ENCODE data around the gene SSNA1.

Gene SSNA1

GRCh38 chr9:137227853-137228505, 39.5 kb downstream of the SSNA1 start:
- DNase-seq (ENCODE audit: low spot score in 2 of 2) (no peak), ATAC-seq (ENCODE audit: low read depth) (no peak)
- peaks cover 6% of the 10 kb centered on the region for H3K27me3 Mint-ChIP-seq
- no peak overlapping the region for H3K4me3 Mint-ChIP-seq
- peaks cover 2% of the 10 kb centered on the region for H3K36me3 Mint-ChIP-seq
- no peaks in the 10 kb centered on the region for H3K9me3 Mint-ChIP-seq
- peaks cover 6% of the 10 kb centered on the region for H3K4me1 Mint-ChIP-seq
- peak overlapping the region; percentile 1 for H3K27ac Mint-ChIP-seq

- DNase-seq (ENCODE audit: low spot score in 2 of 2) (no peak), ATAC-seq (ENCODE audit: low read depth) (no peak)
- H3K27ac Mint-ChIP-seq, result no peak overlapping the region
- H3K4me1 Mint-ChIP-seq, result peaks cover 3% of the 10 kb centered on the region
- no peak overlapping the region for H3K4me3 Mint-ChIP-seq
- H3K9me3 Mint-ChIP-seq, result no peaks in the 10 kb centered on the region
- H3K36me3 Mint-ChIP-seq, result peaks cover 2% of the 10 kb centered on the region
- peaks cover 6% of the 10 kb centered on the region for H3K27me3 Mint-ChIP-seq
Observed at GRCh38 chr9:137228506-137228967, 40.1 kb downstream of the SSNA1 start.

- no peak overlapping the region for H3K4me3 Mint-ChIP-seq
- H3K27ac Mint-ChIP-seq, result no peak overlapping the region
- no peaks in the 10 kb centered on the region for H3K9me3 Mint-ChIP-seq
- peaks cover 3% of the 10 kb centered on the region for H3K4me1 Mint-ChIP-seq
- DNase-seq (ENCODE audit: low spot score in 2 of 2), result no peak
- H3K27me3 Mint-ChIP-seq, result peaks cover 6% of the 10 kb centered on the region
- H3K36me3 Mint-ChIP-seq, result peaks cover 2% of the 10 kb centered on the region
- ATAC-seq (ENCODE audit: low read depth), result no peak
Observed at GRCh38 chr9:137228968-137229896, 40.8 kb downstream of the SSNA1 start.

DNA sequence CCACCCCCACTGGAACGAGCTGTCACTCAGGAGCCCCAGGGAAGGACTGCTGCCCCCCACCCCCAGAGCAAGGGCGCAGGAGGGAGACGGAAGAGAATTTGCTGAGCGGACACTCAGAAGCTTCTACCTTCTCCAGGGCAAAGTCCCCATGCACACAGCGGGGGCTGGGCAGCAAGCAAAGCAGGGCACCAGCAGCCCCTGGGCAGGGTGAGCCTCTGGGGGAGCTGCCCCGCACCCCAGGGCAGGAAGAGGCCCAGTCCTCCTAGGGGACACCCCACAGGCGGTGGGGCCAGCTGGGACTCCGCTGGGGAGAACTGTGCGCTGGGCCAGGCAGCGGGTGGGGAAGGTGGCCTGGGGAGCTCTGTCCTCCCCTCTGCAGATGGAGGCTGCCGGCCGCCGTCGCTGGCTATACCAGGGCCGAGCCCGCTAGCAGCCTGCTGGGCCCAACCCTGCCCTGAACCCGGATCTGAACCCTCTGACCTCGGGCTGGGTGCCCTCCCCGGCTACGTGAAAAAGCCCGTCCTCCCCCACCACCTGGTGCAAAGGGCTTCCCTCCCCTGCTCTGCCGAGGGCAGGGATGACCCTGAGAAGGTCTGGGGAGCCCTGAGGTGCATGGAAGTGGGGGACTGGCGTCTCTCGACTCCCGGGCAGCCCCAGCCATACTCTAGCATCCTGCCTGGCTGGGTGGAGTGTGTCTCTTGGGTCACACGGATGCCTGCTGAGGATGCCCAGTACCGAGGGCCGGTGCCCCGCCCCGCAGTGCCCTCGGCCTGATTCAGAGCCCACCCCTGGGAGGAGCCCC, 41.6 kb downstream of the SSNA1 start:
- Mint-ChIP-seq H3K27ac (no peak overlapping the region), H3K36me3 (peaks cover 2% of the 10 kb centered on the region), H3K4me1 (peaks cover 8% of the 10 kb centered on the region), H3K9me3 (no peaks in the 10 kb centered on the region), H3K4me3 (no peak overlapping the region), H3K27me3 (peaks cover 12% of the 10 kb centered on the region)
- no peak for DNase-seq (ENCODE audit: low spot score in 2 of 2)
- ATAC-seq (ENCODE audit: low read depth), result no peak

- H3K4me1 Mint-ChIP-seq, result peaks cover 13% of the 10 kb centered on the region
- DNase-seq (ENCODE audit: low spot score in 2 of 2), result no peak
- peaks cover 12% of the 10 kb centered on the region for H3K27me3 Mint-ChIP-seq
- H3K9me3 Mint-ChIP-seq, result no peaks in the 10 kb centered on the region
- peaks cover 2% of the 10 kb centered on the region for H3K36me3 Mint-ChIP-seq
- no peak within 1 kb of the TSS for H3K27ac Mint-ChIP-seq
- H3K4me3 Mint-ChIP-seq, result no peak within 1 kb of the TSS
- ATAC-seq (ENCODE audit: low read depth), result no peak
Observed at GRCh38 chr9:137230705-137231371, 42.4 kb downstream of the SSNA1 start, which contains the start of gene SLC34A3. TSS of gene SLC34A3 (plus strand) at chr9:137230901. CDS start at chr9:137231703, 802 bp downstream.

- H3K4me1 Mint-ChIP-seq, result peaks cover 13% of the 10 kb centered on the region
- H3K27ac Mint-ChIP-seq, result no peak overlapping the region
- no peak overlapping the region for H3K4me3 Mint-ChIP-seq
- ATAC-seq (ENCODE audit: low read depth), result no peak
- H3K9me3 Mint-ChIP-seq, result no peaks in the 10 kb centered on the region
- peaks cover 2% of the 10 kb centered on the region for H3K36me3 Mint-ChIP-seq
- no peak for DNase-seq (ENCODE audit: low spot score in 2 of 2)
- H3K27me3 Mint-ChIP-seq, result peaks cover 12% of the 10 kb centered on the region
Observed at GRCh38 chr9:137231372-137232039, 43.0 kb downstream of the SSNA1 start.

DNA sequence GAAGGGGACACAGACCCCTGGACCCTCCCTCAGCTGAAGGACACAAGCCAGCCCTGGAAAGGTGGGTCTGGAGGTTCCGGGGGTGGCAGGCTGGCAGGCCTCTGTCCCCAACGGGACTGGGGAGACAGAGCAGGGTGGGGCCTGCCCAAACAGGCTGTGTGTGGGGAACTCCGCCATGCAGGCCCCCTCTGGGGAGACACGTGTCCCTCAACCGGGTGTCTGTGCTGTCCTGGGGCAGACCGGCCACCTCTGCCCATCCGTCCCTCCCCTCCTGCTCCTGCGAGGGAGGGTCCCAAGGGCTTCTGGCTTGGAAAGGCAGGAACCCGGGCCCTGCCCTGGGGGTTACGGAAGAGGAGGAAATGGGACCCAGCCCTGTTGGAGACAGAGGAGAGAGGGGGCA, 43.6 kb downstream of the SSNA1 start:
- Mint-ChIP-seq H3K36me3 (peaks cover 2% of the 10 kb centered on the region), H3K4me1 (peaks cover 13% of the 10 kb centered on the region), H3K27ac (no peak overlapping the region), H3K27me3 (peaks cover 12% of the 10 kb centered on the region), H3K4me3 (no peak overlapping the region), H3K9me3 (no peaks in the 10 kb centered on the region)
- DNase-seq (ENCODE audit: low spot score in 2 of 2) (no peak), ATAC-seq (ENCODE audit: low read depth) (no peak)

DNA sequence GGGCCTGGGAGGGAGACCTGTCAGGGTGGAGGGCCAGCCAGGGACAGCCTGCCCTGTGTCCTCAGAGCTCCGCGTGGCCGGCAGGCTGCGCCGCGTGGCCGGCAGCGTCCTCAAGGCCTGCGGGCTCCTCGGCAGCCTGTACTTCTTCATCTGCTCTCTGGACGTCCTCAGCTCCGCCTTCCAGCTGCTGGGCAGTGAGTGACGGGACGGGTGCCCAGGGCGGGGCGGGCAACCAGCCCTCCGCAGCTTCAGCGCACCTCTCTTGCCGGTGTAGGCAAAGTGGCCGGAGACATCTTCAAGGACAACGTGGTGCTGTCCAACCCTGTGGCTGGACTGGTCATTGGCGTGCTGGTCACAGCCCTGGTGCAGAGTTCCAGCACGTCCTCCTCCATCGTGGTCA, 44.0 kb downstream of the SSNA1 start:
- Mint-ChIP-seq H3K36me3 (peaks cover 2% of the 10 kb centered on the region), H3K4me3 (no peak overlapping the region), H3K9me3 (no peaks in the 10 kb centered on the region), H3K27me3 (peaks cover 11% of the 10 kb centered on the region), H3K4me1 (peaks cover 15% of the 10 kb centered on the region), H3K27ac (no peak overlapping the region)
- no peak for DNase-seq (ENCODE audit: low spot score in 2 of 2)
- no peak for ATAC-seq (ENCODE audit: low read depth)

- Mint-ChIP-seq H3K36me3 (no peaks in the 10 kb centered on the region), H3K9me3 (no peaks in the 10 kb centered on the region), H3K4me3 (no peak overlapping the region), H3K27ac (no peak overlapping the region), H3K4me1 (peaks cover 13% of the 10 kb centered on the region), H3K27me3 (peaks cover 9% of the 10 kb centered on the region)
- no peak for ATAC-seq (ENCODE audit: low read depth)
- no peak for DNase-seq (ENCODE audit: low spot score in 2 of 2)
Observed at GRCh38 chr9:137233143-137233980, 44.9 kb downstream of the SSNA1 start.

DNA sequence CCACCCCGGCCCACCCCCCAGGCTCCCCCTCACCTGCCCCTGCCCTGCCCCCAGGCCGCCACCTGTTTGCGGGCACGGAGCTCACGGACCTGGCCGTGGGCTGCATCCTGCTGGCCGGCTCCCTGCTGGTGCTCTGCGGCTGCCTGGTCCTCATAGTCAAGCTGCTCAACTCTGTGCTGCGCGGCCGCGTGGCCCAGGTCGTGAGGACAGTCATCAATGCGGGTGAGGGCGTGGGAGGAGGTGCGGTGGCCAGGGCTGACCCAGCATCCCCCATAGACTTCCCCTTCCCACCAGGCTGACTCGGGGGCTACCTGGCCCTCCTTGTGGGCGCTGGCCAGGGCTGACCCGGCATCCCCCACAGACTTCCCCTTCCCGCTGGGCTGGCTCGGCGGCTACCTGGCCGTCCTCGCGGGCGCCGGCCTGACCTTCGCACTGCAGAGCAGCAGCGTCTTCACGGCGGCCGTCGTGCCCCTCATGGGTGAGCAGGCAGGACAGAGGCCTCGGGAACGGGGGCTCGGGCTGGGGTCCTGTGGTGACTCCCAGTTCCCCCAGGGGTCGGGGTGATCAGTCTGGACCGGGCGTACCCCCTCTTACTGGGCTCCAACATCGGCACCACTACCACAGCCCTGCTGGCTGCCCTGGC, 45.7 kb downstream of the SSNA1 start:
- no peaks in the 10 kb centered on the region for H3K36me3 Mint-ChIP-seq
- H3K27ac Mint-ChIP-seq, result no peak overlapping the region
- peaks cover 9% of the 10 kb centered on the region for H3K27me3 Mint-ChIP-seq
- H3K4me1 Mint-ChIP-seq, result peaks cover 15% of the 10 kb centered on the region
- H3K4me3 Mint-ChIP-seq, result no peak overlapping the region
- H3K9me3 Mint-ChIP-seq, result no peaks in the 10 kb centered on the region
- ATAC-seq (ENCODE audit: low read depth) (no peak), DNase-seq (ENCODE audit: low spot score in 2 of 2) (no peak)

GRCh38 chr9:137234758-137235423, 46.4 kb downstream of the SSNA1 start:
- peak; percentile 53 for ATAC-seq (ENCODE audit: low read depth)
- DNase-seq (ENCODE audit: low spot score in 2 of 2), result peak in 1 of 2 donors; percentile 47
- Mint-ChIP-seq H3K4me3 (peak overlapping the region; percentile 78), H3K36me3 (no peaks in the 10 kb centered on the region), H3K9me3 (no peaks in the 10 kb centered on the region), H3K27me3 (peaks cover 8% of the 10 kb centered on the region), H3K4me1 (peaks cover 15% of the 10 kb centered on the region), H3K27ac (no peak overlapping the region)

Data from memory B cell (primary cell).